Ovary (tissue), 9 donors: ENCODE results near the gene MAP1B. TPM values are rescaled to one million over a fixed set of nuclear protein-coding genes. Genes with fewer than 3 reads are reported as not detected.

Source experiments
- DNase-seq, 5 donors: peaks; one replicate each; pipeline ENCODE4 v3.0.0-alpha.2; 2019 to 2020
- H3K27ac ChIP-seq, 2 donors: fragments of 200-600 bp; one replicate each; pipeline versions ENCODE4 v1.5.1 to v1.8.0; 2019 to 2022
- H3K27me3 ChIP-seq: fragments of 200-600 bp; one replicate; pipeline ENCODE4 v1.8.0; 2022
- H3K36me3 ChIP-seq: fragments of 200-600 bp; sonication (generic); one replicate; pipeline ENCODE4 v1.5.1; 2019
- H3K4me1 ChIP-seq: one replicate; pipeline ENCODE4 v1.8.1; 2013; ENCODE audit warnings: mild to moderate bottlenecking, moderate library complexity; ENCODE audit not compliant: insufficient read depth
- H3K4me3 ChIP-seq: fragments of 200-600 bp; sonication (generic); one replicate; pipeline ENCODE4 v1.5.1; 2017
- H3K9me3 ChIP-seq, 2 donors: fragments of 200-600 bp in 1 of 2; sonication (generic) in 1 of 2; one replicate each; pipeline versions ENCODE4 v1.5.1 to v1.8.1; 2013 to 2019; ENCODE audit warnings: mild to moderate bottlenecking in 1 of 2, moderate library complexity in 1 of 2
- EP300 ChIP-seq: sonication (generic); formaldehyde crosslinking; IDR thresholded peaks from one replicate; pipeline ENCODE4 v1.6.1; 2017; ENCODE audit warnings: antibody characterized with exemption
- POLR2A ChIP-seq: fragments of 450-650 bp; IDR thresholded peaks from one replicate; pipeline ENCODE4 v1.6.1; 2017; ENCODE audit warnings: antibody characterized with exemption, mild to moderate bottlenecking, moderate library complexity
- WGBS, 3 donors: extraction: QIAGEN DNeasy Blood & Tissue Kit in 1 of 3; methylation state at CpG; one replicate each; pipeline versions ENCODE4 v1.1.5 to v1.1.7; 2013 to 2017; 5-methylcytosine and 5-hydroxymethylcytosine counted together
- intact Hi-C, 4 donors: fragments of 100-400 bp; cut with DNase I; formaldehyde crosslinking; loops; one replicate each; pipeline versions ENCODE4 v1.11.0 to v1.15.1; 2022 to 2023
- polyA plus RNA-seq, 2 donors: library from polyadenylated mRNA; stranded (reverse); fragments of 200-250 nt in 1 of 2; fragments of 350-450 nt in 1 of 2; fragmentation: Illumina TruSeq in 1 of 2; extraction: RNeasy Lipid Tissue Mini Kit (QIAGEN cat#74804) in 1 of 2; gene quantifications; one replicate each; pipeline ENCODE4 v1.2.3, GENCODE V29; 2013 to 2014
- total RNA-seq, 7 donors: library from RNA; depleted of rRNA in 2 of 7; stranded (reverse); fragments of >200 nt in 2 of 7; fragmentation: NEBNext Ultra II Directional in 3 of 7; extraction: Animal tissue kit (Norgen Biotek cat#: 25700) in 3 of 7; gene quantifications; one replicate each; pipeline versions ENCODE4 v1.1.0 to v1.2.4, GENCODE V29; 2016 to 2023
- TF ChIP-seq, protein P1 (sequence below), 3 donors: fragments of 450-650 bp in 2 of 3; fragments of 200-600 bp in 1 of 3; IDR thresholded peaks; one replicate each; pipeline versions ENCODE4 v1.5.1 to v1.8.0; 2016 to 2022; ENCODE audit warnings: antibody characterized with exemption in 3 of 3, mild to moderate bottlenecking in 1 of 3
- donor health status: DM: no; HTN: no; CAD: no; lungs with moderate emphysema.
- donor health status: DM: no; HTN: no; CAD: no.
- donor health status: Bipolar disorder and iron deficiency.
- donor health status: DM: yes; HTN: yes; CAD: no.
- donor health status: DM: no; HTN: no; CAD: no.
- donor health status: DM: yes; HTN: yes; CAD: no.

The MAP1B gene
- total and polyA plus RNA-seq, 9 donors = 4.4 to 126 (median 47.7) TPM

DNA sequence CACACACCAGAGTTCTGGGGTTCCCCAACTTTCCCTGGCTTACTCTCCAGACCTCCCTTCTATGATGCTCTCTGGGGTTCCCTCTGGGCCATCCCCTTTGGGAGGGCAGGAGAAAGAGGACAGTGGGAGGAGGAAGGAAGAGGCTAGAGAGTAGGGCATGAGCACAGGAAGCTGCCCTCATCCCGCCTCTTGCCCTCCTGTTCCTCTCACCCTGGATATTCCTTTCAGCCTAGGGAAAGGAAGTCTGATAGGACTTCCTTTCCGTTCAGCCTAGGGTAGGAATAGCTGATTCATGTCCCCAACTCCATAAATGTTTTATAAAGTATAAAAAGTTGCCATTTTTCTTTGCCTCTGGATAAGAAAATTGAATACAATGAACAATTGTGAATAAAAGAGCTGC, 7.4 kb downstream of the MAP1B start:
- no peak for DNase-seq
- no peaks in the 10 kb centered on the region for H3K27me3 ChIP-seq
- H3K36me3 ChIP-seq = no peaks in the 10 kb centered on the region
- 85 to 95% (median 93%) methylated on average over 2 of the region's 2 CpGs for WGBS, 3 donors
- TF ChIP-seq, protein P1, sequence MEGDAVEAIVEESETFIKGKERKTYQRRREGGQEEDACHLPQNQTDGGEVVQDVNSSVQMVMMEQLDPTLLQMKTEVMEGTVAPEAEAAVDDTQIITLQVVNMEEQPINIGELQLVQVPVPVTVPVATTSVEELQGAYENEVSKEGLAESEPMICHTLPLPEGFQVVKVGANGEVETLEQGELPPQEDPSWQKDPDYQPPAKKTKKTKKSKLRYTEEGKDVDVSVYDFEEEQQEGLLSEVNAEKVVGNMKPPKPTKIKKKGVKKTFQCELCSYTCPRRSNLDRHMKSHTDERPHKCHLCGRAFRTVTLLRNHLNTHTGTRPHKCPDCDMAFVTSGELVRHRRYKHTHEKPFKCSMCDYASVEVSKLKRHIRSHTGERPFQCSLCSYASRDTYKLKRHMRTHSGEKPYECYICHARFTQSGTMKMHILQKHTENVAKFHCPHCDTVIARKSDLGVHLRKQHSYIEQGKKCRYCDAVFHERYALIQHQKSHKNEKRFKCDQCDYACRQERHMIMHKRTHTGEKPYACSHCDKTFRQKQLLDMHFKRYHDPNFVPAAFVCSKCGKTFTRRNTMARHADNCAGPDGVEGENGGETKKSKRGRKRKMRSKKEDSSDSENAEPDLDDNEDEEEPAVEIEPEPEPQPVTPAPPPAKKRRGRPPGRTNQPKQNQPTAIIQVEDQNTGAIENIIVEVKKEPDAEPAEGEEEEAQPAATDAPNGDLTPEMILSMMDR (IDR thresholded peaks at IDR 0.05) = no peak
- TF ChIP-seq POLR2A = no peak
- TF ChIP-seq EP300 = no peak
- H3K4me1 ChIP-seq = no peaks in the 10 kb centered on the region
- intact Hi-C loops = loop anchor here in 1 of 4 donors (10.0 kb wide), 1 partner anchor 190 kb away; no protein-coding TSS in a partner anchor
- no peak overlapping the region for H3K4me3 ChIP-seq
- no peaks in the 10 kb centered on the region for H3K9me3 ChIP-seq
- no peak overlapping the region for H3K27ac ChIP-seq

GRCh38 chr5:72115296-72115695, 8.0 kb downstream of the MAP1B start:
- Histone ChIP-seq H3K27ac (no peak overlapping the region), H3K9me3 (no peaks in the 10 kb centered on the region), H3K27me3 (no peaks in the 10 kb centered on the region), H3K4me1 (no peaks in the 10 kb centered on the region), H3K36me3 (no peaks in the 10 kb centered on the region), H3K4me3 (no peak overlapping the region)
- no peak for DNase-seq
- TF ChIP-seq EP300 = no peak
- no peak for TF ChIP-seq POLR2A
- TF ChIP-seq, protein P1 (IDR thresholded peaks at IDR 0.05) = no peak
- intact Hi-C loops = loop anchor here in 1 of 4 donors (10.0 kb wide), 1 partner anchor 190 kb away; no protein-coding TSS in a partner anchor

DNA sequence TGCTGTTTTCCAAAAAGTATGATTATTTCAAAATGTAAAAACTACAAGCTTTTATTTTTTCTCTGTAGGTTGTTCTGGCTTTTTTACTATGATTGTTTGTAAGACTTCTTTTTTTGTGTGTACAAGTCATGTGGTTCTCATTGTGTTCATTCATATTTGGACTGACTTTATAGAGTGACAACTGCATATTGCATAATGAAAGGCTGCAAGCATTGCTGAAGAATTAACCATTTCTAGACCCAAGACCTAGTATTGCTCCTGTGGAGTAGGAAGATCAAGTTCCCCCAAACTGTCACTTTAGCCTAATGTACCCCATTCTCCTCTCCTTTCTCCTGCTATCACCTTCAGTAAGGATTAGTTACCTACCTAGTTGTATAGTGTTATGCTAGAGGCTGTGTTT, 10.0 kb downstream of the MAP1B start:
- H3K9me3 ChIP-seq = no peaks in the 10 kb centered on the region

GRCh38 chr5:72121052-72121779, 13.9 kb downstream of the MAP1B start:
- Histone ChIP-seq H3K4me1 (no peaks in the 10 kb centered on the region), H3K9me3 (no peaks in the 10 kb centered on the region), H3K27ac (no peak overlapping the region), H3K27me3 (no peaks in the 10 kb centered on the region), H3K36me3 (no peaks in the 10 kb centered on the region), H3K4me3 (no peak overlapping the region)
- TF ChIP-seq EP300 (no peak), POLR2A (no peak)
- TF ChIP-seq, protein P1 (IDR thresholded peaks at IDR 0.05) = no peak
- DNase-seq = no peak
- intact Hi-C loops = loop anchor here in 1 of 4 donors (10.0 kb wide), 1 partner anchor 54 kb away; no protein-coding TSS in a partner anchor
- 73 to 79% (median 75%) methylated on average over 12 of the region's 12 CpGs for WGBS, 3 donors

More for the DNA sequence above, 10.0 kb downstream of the MAP1B start:
- Histone ChIP-seq H3K36me3 (no peaks in the 10 kb centered on the region), H3K27me3 (no peaks in the 10 kb centered on the region), H3K27ac (no peak overlapping the region), H3K4me3 (no peak overlapping the region), H3K4me1 (no peaks in the 10 kb centered on the region)
- intact Hi-C loops = loop anchor here in 1 of 4 donors (10.0 kb wide), 1 partner anchor 187 kb away; no protein-coding TSS in a partner anchor
- no peak for TF ChIP-seq EP300
- no peak for TF ChIP-seq POLR2A
- TF ChIP-seq, protein P1 (IDR thresholded peaks at IDR 0.05) = no peak
- no peak for DNase-seq
